Karpas-422 (cell line): ENCODE measurements around the gene SNX30. TPM values are rescaled to one million over a fixed set of nuclear protein-coding genes. Genes with fewer than 3 reads are reported as not detected.
A peak's percentile ranks its signal among the peaks of the same experiment; 100 is the strongest.
"Not testable (repeated sequence)": the region's sequence is repeated elsewhere in the genome, so short reads cannot be mapped to it uniquely, and the experiment has no call there.

Experiments used
- DNase-seq: peaks from one replicate; pipeline ENCODE4 v3.0.0-alpha.2; 2015
- H2AFZ ChIP-seq: fragments of 200-600 bp; sonication (generic); 2 replicates; pipeline ENCODE4 v1.6.1; 2014; ENCODE audit warnings: antibody characterized with exemption, low read length, mixed read lengths
- H3K27ac ChIP-seq: fragments of 200-600 bp; sonication (generic); 2 replicates; pipeline ENCODE4 v1.5.1; 2014; ENCODE audit warnings: mild to moderate bottlenecking, low read length, moderate library complexity
- H3K27me3 ChIP-seq: fragments of 200-600 bp; sonication (generic); 2 replicates; pipeline ENCODE4 v1.6.1; 2014; ENCODE audit warnings: low read length, mixed read lengths
- H3K36me3 ChIP-seq: fragments of 200-600 bp; sonication (generic); 2 replicates; pipeline ENCODE4 v1.6.1; 2014; ENCODE audit warnings: low read length, mixed read lengths; ENCODE audit not compliant: insufficient read depth
- H3K4me1 ChIP-seq: fragments of 200-600 bp; sonication (generic); 2 replicates; pipeline ENCODE4 v1.6.1; 2014; ENCODE audit warnings: mild to moderate bottlenecking, low read length, mixed read lengths
- H3K4me2 ChIP-seq: fragments of 200-600 bp; sonication (generic); 2 replicates; pipeline ENCODE4 v1.6.1; 2014; ENCODE audit warnings: low read length, low read depth, mild to moderate bottlenecking; ENCODE audit not compliant: poor library complexity, severe bottlenecking
- H3K4me3 ChIP-seq: fragments of 200-600 bp; sonication (generic); 2 replicates; pipeline ENCODE4 v1.5.1; 2014; ENCODE audit warnings: mild to moderate bottlenecking, antibody characterized with exemption, low read length, mixed read lengths
- H3K79me2 ChIP-seq: fragments of 200-600 bp; sonication (generic); 2 replicates; pipeline ENCODE4 v1.6.1; 2014; ENCODE audit warnings: mild to moderate bottlenecking, low read length, mixed read lengths
- H3K9ac ChIP-seq: fragments of 200-600 bp; sonication (generic); 2 replicates; pipeline ENCODE4 v1.6.0; 2014; ENCODE audit warnings: low read length
- H3K9me2 ChIP-seq: fragments of 200-600 bp; sonication (generic), shearing (Covaris generic); replicated peaks from 2 replicates; pipeline ENCODE4 v1.6.0; 2014; ENCODE audit warnings: mild to moderate bottlenecking, low read length, moderate library complexity; ENCODE audit not compliant: insufficient read depth
- H3K9me3 ChIP-seq: fragments of 300-700, 200-600 bp; sonication (generic); 2 replicates; pipeline ENCODE4 v1.6.1; 2014; ENCODE audit warnings: low read length, mixed read lengths
- H4K20me1 ChIP-seq: fragments of 200-600 bp; sonication (generic); 2 replicates; pipeline ENCODE4 v1.6.1; 2014; ENCODE audit warnings: mild to moderate bottlenecking, antibody characterized with exemption, low read length, low read depth; ENCODE audit not compliant: insufficient read depth
- total RNA-seq: library from RNA; depleted of rRNA; stranded (reverse); fragments of >200 nt; shearing (Covaris generic); gene quantifications from 2 replicates; pipeline ENCODE4 v1.2.3, GENCODE V29; 2014; ENCODE audit warnings: low replicate concordance

Gene SNX30
- total RNA-seq, 1 experiment from 2014 or later = 43.8 TPM

- H3K27ac ChIP-seq = peak overlapping the region; percentile 69
- H3K79me2 ChIP-seq = peaks cover 25% of the 10 kb centered on the region
- no peaks in the 10 kb centered on the region for H3K36me3 ChIP-seq
- no peak for DNase-seq
- H3K4me1 ChIP-seq = peaks cover 38% of the 10 kb centered on the region
- H3K4me3 ChIP-seq = no peak overlapping the region
- H3K4me2 ChIP-seq = peak overlapping the region; percentile 85
- H3K9me2 ChIP-seq = no peaks in the 10 kb centered on the region
- no peaks in the 10 kb centered on the region for H3K27me3 ChIP-seq
- H3K9ac ChIP-seq = 0 out of 2 replicates have a peak overlapping the region, but pooled peaks have one; percentile 8
- no peak overlapping the region for H2AFZ ChIP-seq
- H3K9me3 ChIP-seq = no peaks in the 10 kb centered on the region
- H4K20me1 ChIP-seq = no peaks in the 10 kb centered on the region
These were observed 30.9 kb upstream of the SNX30 start for GRCh38 chr9:112719696-112720095.

DNA sequence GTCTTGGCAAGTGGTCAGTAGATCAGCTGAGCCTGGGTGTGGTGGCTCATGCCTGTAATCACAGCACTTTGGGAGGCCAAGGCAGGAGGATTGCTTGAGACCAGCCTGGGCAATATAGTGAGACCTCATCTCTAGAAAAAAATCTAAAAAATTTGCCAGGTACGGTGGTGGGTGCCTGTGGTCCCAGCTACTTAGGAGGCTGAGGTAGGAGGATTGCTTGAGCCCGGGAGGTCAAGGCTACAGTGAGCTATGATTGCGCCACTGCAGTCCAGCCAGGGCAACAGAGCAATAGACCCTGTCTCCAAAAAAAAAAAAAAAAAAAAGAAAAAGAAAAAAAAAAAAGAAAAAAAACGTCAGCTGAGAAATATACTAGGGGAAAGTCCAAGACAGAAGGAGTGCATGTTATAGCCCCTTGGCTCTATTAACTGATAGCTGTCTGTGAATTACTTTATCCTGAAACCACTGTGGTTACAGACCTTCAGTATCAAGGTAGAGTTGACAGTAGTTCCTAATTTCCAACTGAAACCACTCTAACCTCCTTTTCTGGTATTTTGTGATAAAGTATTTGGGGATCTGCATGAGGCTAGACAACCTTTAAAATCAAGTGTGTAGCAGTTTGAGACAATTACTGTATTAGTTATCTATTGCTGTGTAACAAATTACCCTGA lies 30.3 kb upstream of the SNX30 start:
- Histone ChIP-seq H2AFZ (no peak overlapping the region), H3K4me1 (peaks cover 32% of the 10 kb centered on the region), H3K27me3 (no peaks in the 10 kb centered on the region), H3K79me2 (peaks cover 20% of the 10 kb centered on the region), H3K27ac (peak overlapping the region; percentile 69), H3K36me3 (no peaks in the 10 kb centered on the region), H3K4me3 (no peak overlapping the region), H3K9me3 (no peaks in the 10 kb centered on the region), H4K20me1 (no peaks in the 10 kb centered on the region), H3K4me2 (no peak overlapping the region), H3K9me2 (no peaks in the 10 kb centered on the region), H3K9ac (no peak overlapping the region)
- no peak for DNase-seq

DNA sequence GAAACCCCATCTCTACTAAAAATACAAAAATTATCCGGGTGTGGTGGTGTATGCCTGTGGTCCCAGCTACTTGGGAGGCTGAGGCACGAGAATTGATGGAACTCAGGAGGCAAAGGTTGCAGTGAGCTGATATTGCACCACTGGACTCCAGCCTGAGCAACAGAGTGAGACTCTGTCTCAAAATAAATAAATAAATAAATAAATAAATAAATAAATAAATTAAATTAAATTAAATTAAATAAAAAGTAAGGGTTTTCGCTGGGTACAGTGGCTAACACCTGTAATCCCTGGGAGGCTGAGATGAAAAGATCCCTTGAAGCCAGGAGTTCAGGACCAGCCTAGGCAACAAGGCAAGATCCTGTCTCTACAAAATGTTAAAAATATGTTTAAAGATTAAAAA lies 27.8 kb upstream of the SNX30 start:
- not testable (repeated sequence) for H3K9me3 ChIP-seq, H3K4me2 ChIP-seq, H3K9me2 ChIP-seq, H3K9ac ChIP-seq, H3K4me3 ChIP-seq, H3K27me3 ChIP-seq, H3K79me2 ChIP-seq, H3K36me3 ChIP-seq, H2AFZ ChIP-seq, DNase-seq, H3K27ac ChIP-seq, H4K20me1 ChIP-seq
- H3K4me1 ChIP-seq = peaks cover 38% of the 10 kb centered on the region

- Histone ChIP-seq H3K27ac (peak overlapping the region; percentile 94), H3K4me2 (peak overlapping the region; percentile 51), H3K9me2 (no peaks in the 10 kb centered on the region), H3K9me3 (no peaks in the 10 kb centered on the region), H3K36me3 (no peaks in the 10 kb centered on the region), H3K27me3 (no peaks in the 10 kb centered on the region), H3K9ac (peak overlapping the region; percentile 42), H4K20me1 (no peaks in the 10 kb centered on the region), H3K4me3 (no peak overlapping the region), H3K4me1 (peaks cover 20% of the 10 kb centered on the region), H2AFZ (peak overlapping the region; percentile 91), H3K79me2 (no peaks in the 10 kb centered on the region)
- DNase-seq = peak; percentile 77
These were observed 24.6 kb upstream of the SNX30 start for GRCh38 chr9:112725961-112726360.

DNA sequence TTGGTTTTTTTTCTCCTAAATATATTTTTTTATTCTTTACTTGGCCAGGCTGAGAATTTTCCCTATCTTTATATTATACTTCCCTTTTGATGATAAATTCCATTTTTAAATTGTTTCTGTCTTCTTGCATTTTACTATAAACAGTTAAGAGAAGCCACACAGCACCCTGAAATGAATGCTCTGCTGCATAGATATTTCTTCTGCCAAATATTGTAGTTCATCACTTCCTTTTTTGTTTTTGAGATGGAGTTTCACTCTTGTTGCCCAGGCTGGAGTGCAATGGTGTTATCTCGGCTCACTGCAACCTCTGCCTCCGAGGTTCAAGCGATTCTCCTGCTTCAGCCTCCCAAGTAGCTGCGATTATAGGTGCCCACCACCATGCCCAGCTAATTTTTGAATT lies 24.1 kb upstream of the SNX30 start:
- no peaks in the 10 kb centered on the region for H3K9me2 ChIP-seq
- no peaks in the 10 kb centered on the region for H3K27me3 ChIP-seq
- peak overlapping the region; percentile 51 for H3K4me2 ChIP-seq
- H4K20me1 ChIP-seq = no peaks in the 10 kb centered on the region
- H2AFZ ChIP-seq = peak overlapping the region; percentile 91
- no peaks in the 10 kb centered on the region for H3K36me3 ChIP-seq
- no peaks in the 10 kb centered on the region for H3K9me3 ChIP-seq
- no peak overlapping the region for H3K4me3 ChIP-seq
- H3K9ac ChIP-seq = peak overlapping the region; percentile 42
- H3K4me1 ChIP-seq = peaks cover 20% of the 10 kb centered on the region
- peak; percentile 63 for DNase-seq
- H3K27ac ChIP-seq = peak overlapping the region; percentile 94
- H3K79me2 ChIP-seq = no peaks in the 10 kb centered on the region

GRCh38 chr9:112728401-112728800 lies 22.2 kb upstream of the SNX30 start:
- Histone ChIP-seq H3K27ac (no peak overlapping the region), H4K20me1 (no peaks in the 10 kb centered on the region), H3K9me3 (no peaks in the 10 kb centered on the region), H3K27me3 (no peaks in the 10 kb centered on the region), H2AFZ (no peak overlapping the region), H3K4me2 (no peak overlapping the region), H3K79me2 (no peaks in the 10 kb centered on the region), H3K4me1 (peaks cover 20% of the 10 kb centered on the region), H3K36me3 (no peaks in the 10 kb centered on the region), H3K4me3 (no peak overlapping the region), H3K9ac (no peak overlapping the region), H3K9me2 (no peaks in the 10 kb centered on the region)
- DNase-seq = no peak

- H3K9me3 ChIP-seq = no peaks in the 10 kb centered on the region
- peaks cover 3% of the 10 kb centered on the region for H3K4me1 ChIP-seq
- H3K79me2 ChIP-seq = no peaks in the 10 kb centered on the region
- H3K4me3 ChIP-seq = no peak overlapping the region
- H3K27ac ChIP-seq = no peak overlapping the region
- DNase-seq = no peak
- no peak overlapping the region for H2AFZ ChIP-seq
- no peaks in the 10 kb centered on the region for H3K27me3 ChIP-seq
- H4K20me1 ChIP-seq = no peaks in the 10 kb centered on the region
- H3K4me2 ChIP-seq = no peak overlapping the region
- H3K36me3 ChIP-seq = no peaks in the 10 kb centered on the region
- H3K9me2 ChIP-seq = no peaks in the 10 kb centered on the region
- no peak overlapping the region for H3K9ac ChIP-seq
These were observed 18.6 kb upstream of the SNX30 start for GRCh38 chr9:112731971-112732370.

GRCh38 chr9:112734892-112735291 lies 15.7 kb upstream of the SNX30 start:
- H3K27ac ChIP-seq = no peak overlapping the region
- H3K9me2 ChIP-seq = no peaks in the 10 kb centered on the region
- H3K27me3 ChIP-seq = no peaks in the 10 kb centered on the region
- H3K4me3 ChIP-seq = no peak overlapping the region
- H3K79me2 ChIP-seq = no peaks in the 10 kb centered on the region
- no peak overlapping the region for H2AFZ ChIP-seq
- no peaks in the 10 kb centered on the region for H4K20me1 ChIP-seq
- DNase-seq = no peak
- H3K4me2 ChIP-seq = no peak overlapping the region
- no peak overlapping the region for H3K9ac ChIP-seq
- no peaks in the 10 kb centered on the region for H3K9me3 ChIP-seq
- H3K4me1 ChIP-seq = peaks cover 10% of the 10 kb centered on the region
- no peaks in the 10 kb centered on the region for H3K36me3 ChIP-seq
